ENCODE measurements around the gene RALGAPA2. TPM values are rescaled to one million over a fixed set of nuclear protein-coding genes. Genes with fewer than 3 reads are reported as not detected.
A peak's percentile ranks its signal among the peaks of the same experiment; 100 is the strongest.

Gene RALGAPA2
- total and polyA plus RNA-seq, 7 experiments from 2014 or later, result 6.7 to 45.4 (median 34.9) TPM

DNA sequence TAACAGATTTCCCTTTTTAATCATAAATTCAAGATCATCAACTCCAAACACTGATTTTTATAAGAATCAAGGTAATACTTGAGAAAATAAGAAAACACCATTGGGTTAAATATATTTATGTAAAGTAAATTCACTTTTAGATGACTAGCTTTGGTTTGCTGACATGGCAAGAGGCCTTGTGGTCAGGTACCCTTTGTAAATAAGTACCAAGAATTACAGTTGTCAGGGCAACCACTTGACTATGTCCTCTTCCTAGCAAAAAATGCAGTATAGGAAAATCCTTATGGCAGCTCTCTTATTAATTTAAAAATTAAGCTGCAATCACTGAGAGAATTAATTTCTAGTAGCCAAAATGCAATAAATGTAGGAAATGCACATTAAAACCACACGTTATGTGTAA is 190.7 kb downstream of the RALGAPA2 start:
- POLR2A ChIA-PET, result no interaction called here
- no peak overlapping the region for H3K4me3 ChIP-seq (ENCODE audit: low read length)

GRCh38 chr20:20520776-20521175 is 191.7 kb downstream of the RALGAPA2 start:
- H3K27me3 Mint-ChIP-seq, result no peaks in the 10 kb centered on the region
- H3K27me3 ChIP-seq (ENCODE audit: control insufficient read depth in 2 of 2, insufficient read depth in 2 of 2, low read length in 2 of 2), result no peaks in the 10 kb centered on the region
- H3K27ac Mint-ChIP-seq, result no peak overlapping the region
- peaks cover 0 to 49% (median 0%) of the 10 kb centered on the region in 3 experiments for H3K36me3 ChIP-seq (ENCODE audit: control insufficient read depth in 2 of 3, insufficient read depth in 3 of 3, low read length in 3 of 3)
- no peak overlapping the region for H3K4me3 Mint-ChIP-seq
- no peak for ATAC-seq
- H3K4me1 Mint-ChIP-seq, result peaks cover 0 to 5% (median 0%) of the 10 kb centered on the region in 7 donors
- peaks cover 29 to 77% (median 60%) of the 10 kb centered on the region in 5 donors for H3K36me3 Mint-ChIP-seq
- H3K4me3 ChIP-seq (ENCODE audit: low read length), result no peak overlapping the region
- no peaks in the 10 kb centered on the region for H3K9me3 Mint-ChIP-seq
- no peak for DNase-seq
- POLR2A ChIA-PET, result no interaction called here
- CTCF ChIA-PET, result no interaction called here
- H3K9me3 ChIP-seq (ENCODE audit: control insufficient read depth in 2 of 3, low read length in 3 of 3), result no peaks in the 10 kb centered on the region
- intact Hi-C loops (cut with micrococcal nuclease), result no loop called here
- no peaks in the 10 kb centered on the region for H3K4me1 ChIP-seq (ENCODE audit: control insufficient read depth in 2 of 2, insufficient read depth in 2 of 2, low read length in 2 of 2)
- H3K27ac ChIP-seq (ENCODE audit: low read depth, low read length), result no peak overlapping the region

More for the DNA sequence above, 190.7 kb downstream of the RALGAPA2 start:
- Mint-ChIP-seq H3K4me3 (no peak overlapping the region), H3K4me1 (peaks cover 0 to 5% (median 0%) of the 10 kb centered on the region in 7 donors), H3K27ac (no peak overlapping the region), H3K9me3 (no peaks in the 10 kb centered on the region), H3K36me3 (peaks cover 25 to 76% (median 53%) of the 10 kb centered on the region in 5 donors), H3K27me3 (no peaks in the 10 kb centered on the region)
- Histone ChIP-seq H3K9me3 (ENCODE audit: control insufficient read depth in 2 of 3, low read length in 3 of 3) (no peaks in the 10 kb centered on the region), H3K36me3 (ENCODE audit: control insufficient read depth in 2 of 3, insufficient read depth in 3 of 3, low read length in 3 of 3) (peaks cover 0 to 40% (median 0%) of the 10 kb centered on the region in 3 experiments), H3K27ac (ENCODE audit: low read depth, low read length) (no peak overlapping the region), H3K4me1 (ENCODE audit: control insufficient read depth in 2 of 2, insufficient read depth in 2 of 2, low read length in 2 of 2) (no peaks in the 10 kb centered on the region), H3K27me3 (ENCODE audit: control insufficient read depth in 2 of 2, insufficient read depth in 2 of 2, low read length in 2 of 2) (no peaks in the 10 kb centered on the region)
- DNase-seq, result no peak
- CTCF ChIA-PET, result no interaction called here
- ATAC-seq, result no peak
- intact Hi-C loops (cut with micrococcal nuclease), result no loop called here

GRCh38 chr20:20519269-20519668 is 193.2 kb downstream of the RALGAPA2 start:
- intact Hi-C loops (cut with micrococcal nuclease), result no loop called here
- peaks cover 36 to 83% (median 68%) of the 10 kb centered on the region in 5 donors for H3K36me3 Mint-ChIP-seq
- H3K27ac Mint-ChIP-seq, result no peak overlapping the region
- ATAC-seq (no peak), DNase-seq (no peak)
- peaks cover 0 to 7% (median 3%) of the 10 kb centered on the region in 11 donors for H3K9me3 Mint-ChIP-seq
- Histone ChIP-seq H3K4me1 (ENCODE audit: control insufficient read depth in 2 of 2, insufficient read depth in 2 of 2, low read length in 2 of 2) (no peaks in the 10 kb centered on the region), H3K36me3 (ENCODE audit: control insufficient read depth in 2 of 3, insufficient read depth in 3 of 3, low read length in 3 of 3) (peaks cover 0 to 57% (median 0%) of the 10 kb centered on the region in 3 experiments), H3K4me3 (ENCODE audit: low read length) (no peak overlapping the region), H3K9me3 (ENCODE audit: control insufficient read depth in 2 of 3, low read length in 3 of 3) (no peaks in the 10 kb centered on the region), H3K27me3 (ENCODE audit: control insufficient read depth in 2 of 2, insufficient read depth in 2 of 2, low read length in 2 of 2) (no peaks in the 10 kb centered on the region), H3K27ac (ENCODE audit: low read depth, low read length) (no peak overlapping the region)
- peak overlapping the region in 1 of 10 donors; percentile 12 for H3K4me3 Mint-ChIP-seq
- CTCF ChIA-PET, result no interaction called here
- POLR2A ChIA-PET, result interaction anchor here (0.6 kb wide), 1 partner anchor 15 kb away, joined by 4 read pairs; no protein-coding TSS in a partner anchor
- H3K27me3 Mint-ChIP-seq, result no peaks in the 10 kb centered on the region
- H3K4me1 Mint-ChIP-seq, result peaks cover 0 to 5% (median 0%) of the 10 kb centered on the region in 7 donors

DNA sequence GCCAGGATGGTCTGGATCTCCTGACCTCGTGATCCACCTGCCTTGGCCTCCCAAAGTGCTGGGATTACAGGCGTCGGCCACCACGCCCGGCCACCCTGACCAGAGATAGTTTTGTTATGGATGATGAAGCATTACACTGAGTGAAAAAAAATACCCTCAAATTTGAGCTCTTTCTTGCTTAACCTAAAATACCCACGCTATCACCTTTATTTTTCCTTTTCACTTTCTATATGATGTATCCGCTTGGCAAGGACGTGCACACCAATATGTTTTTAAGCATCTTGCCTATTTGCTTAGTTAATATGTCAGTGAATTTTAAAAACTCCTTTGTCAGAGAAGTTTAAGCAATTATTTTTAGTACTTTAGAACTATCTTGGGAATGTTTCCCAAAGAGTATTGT is 194.2 kb downstream of the RALGAPA2 start:
- H3K27me3 Mint-ChIP-seq, result no peaks in the 10 kb centered on the region
- intact Hi-C loops (cut with micrococcal nuclease), result no loop called here
- no peak overlapping the region for H3K27ac Mint-ChIP-seq
- peaks cover 0 to 7% (median 4%) of the 10 kb centered on the region in 11 donors for H3K9me3 Mint-ChIP-seq
- peaks cover 0 to 66% (median 0%) of the 10 kb centered on the region in 3 experiments for H3K36me3 ChIP-seq (ENCODE audit: control insufficient read depth in 2 of 3, insufficient read depth in 3 of 3, low read length in 3 of 3)
- H3K4me1 ChIP-seq (ENCODE audit: control insufficient read depth in 2 of 2, insufficient read depth in 2 of 2, low read length in 2 of 2), result no peaks in the 10 kb centered on the region
- CTCF ChIA-PET, result no interaction called here
- DNase-seq (no peak), ATAC-seq (no peak)
- H3K27me3 ChIP-seq (ENCODE audit: control insufficient read depth in 2 of 2, insufficient read depth in 2 of 2, low read length in 2 of 2), result no peaks in the 10 kb centered on the region
- H3K9me3 ChIP-seq (ENCODE audit: control insufficient read depth in 2 of 3, low read length in 3 of 3), result no peaks in the 10 kb centered on the region
- H3K27ac ChIP-seq (ENCODE audit: low read depth, low read length), result no peak overlapping the region
- H3K4me1 Mint-ChIP-seq, result peaks cover 0 to 5% (median 0%) of the 10 kb centered on the region in 7 donors
- POLR2A ChIA-PET, result no interaction called here
- no peak overlapping the region for H3K4me3 ChIP-seq (ENCODE audit: low read length)
- peaks cover 36 to 83% (median 73%) of the 10 kb centered on the region in 5 donors for H3K36me3 Mint-ChIP-seq
- no peak overlapping the region for H3K4me3 Mint-ChIP-seq

DNA sequence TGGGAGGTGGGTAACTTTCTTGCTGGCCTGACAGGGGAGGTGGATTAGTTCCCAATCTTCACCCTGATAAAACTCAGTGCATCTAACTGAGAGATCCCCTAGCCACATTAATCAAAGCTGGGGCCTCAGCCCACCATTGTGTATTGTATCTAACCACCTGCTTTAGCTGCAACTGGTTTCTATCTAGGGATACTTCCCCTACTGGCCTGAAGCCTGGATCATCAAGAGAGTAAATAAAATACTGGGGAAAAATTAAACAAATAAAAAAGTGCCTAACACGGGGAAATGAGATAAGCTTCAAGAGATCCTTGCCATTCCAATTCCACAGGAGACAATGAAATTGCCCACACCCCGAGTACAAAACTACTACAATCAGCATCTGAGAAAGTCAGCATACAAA is 195.1 kb downstream of the RALGAPA2 start:
- H3K27ac Mint-ChIP-seq, result no peak overlapping the region
- Histone ChIP-seq H3K27me3 (ENCODE audit: control insufficient read depth in 2 of 2, insufficient read depth in 2 of 2, low read length in 2 of 2) (no peaks in the 10 kb centered on the region), H3K9me3 (ENCODE audit: control insufficient read depth in 2 of 3, low read length in 3 of 3) (no peaks in the 10 kb centered on the region), H3K4me3 (ENCODE audit: low read length) (no peak overlapping the region), H3K4me1 (ENCODE audit: control insufficient read depth in 2 of 2, insufficient read depth in 2 of 2, low read length in 2 of 2) (no peaks in the 10 kb centered on the region), H3K27ac (ENCODE audit: low read depth, low read length) (no peak overlapping the region), H3K36me3 (ENCODE audit: control insufficient read depth in 2 of 3, insufficient read depth in 3 of 3, low read length in 3 of 3) (peaks cover 0 to 76% (median 6%) of the 10 kb centered on the region in 3 experiments)
- peaks cover 45 to 91% (median 82%) of the 10 kb centered on the region in 5 donors for H3K36me3 Mint-ChIP-seq
- DNase-seq, result no peak
- no peak for ATAC-seq
- no peak overlapping the region for H3K4me3 Mint-ChIP-seq
- H3K4me1 Mint-ChIP-seq, result peaks cover 0 to 5% (median 0%) of the 10 kb centered on the region in 7 donors
- ChIA-PET CTCF (no interaction called here), POLR2A (no interaction called here)
- H3K27me3 Mint-ChIP-seq, result no peaks in the 10 kb centered on the region
- peaks cover 0 to 7% (median 4%) of the 10 kb centered on the region in 11 donors for H3K9me3 Mint-ChIP-seq
- intact Hi-C loops (cut with micrococcal nuclease), result no loop called here

DNA sequence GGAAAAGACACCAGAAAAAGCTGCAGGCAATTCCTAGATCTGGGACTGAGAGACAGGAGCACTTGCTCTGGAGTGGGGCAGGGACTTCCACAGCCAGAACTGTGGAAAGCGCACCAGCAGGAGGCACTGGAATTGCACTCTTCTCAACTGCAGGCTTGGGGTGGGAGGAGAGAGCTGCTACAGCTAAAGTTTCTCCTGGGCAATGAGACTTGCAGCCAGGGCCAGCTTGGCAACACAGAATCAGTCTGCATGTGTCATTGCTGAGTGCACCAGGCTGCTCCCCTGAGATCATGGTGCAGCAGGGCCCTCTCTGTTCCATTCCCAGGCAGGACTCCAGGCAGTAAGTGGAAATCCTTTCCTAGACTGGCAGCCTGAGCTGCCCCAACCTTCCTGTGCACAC is 198.7 kb downstream of the RALGAPA2 start:
- H3K36me3 ChIP-seq (ENCODE audit: control insufficient read depth in 2 of 3, insufficient read depth in 3 of 3, low read length in 3 of 3), result peaks cover 0 to 78% (median 6%) of the 10 kb centered on the region in 3 experiments
- no peaks in the 10 kb centered on the region for H3K9me3 ChIP-seq (ENCODE audit: control insufficient read depth in 2 of 3, low read length in 3 of 3)
- H3K27ac ChIP-seq (ENCODE audit: low read depth, low read length), result no peak overlapping the region
- intact Hi-C loops (cut with micrococcal nuclease), result no loop called here
- H3K4me1 ChIP-seq (ENCODE audit: control insufficient read depth in 2 of 2, insufficient read depth in 2 of 2, low read length in 2 of 2), result no peaks in the 10 kb centered on the region
- no peaks in the 10 kb centered on the region for H3K27me3 ChIP-seq (ENCODE audit: control insufficient read depth in 2 of 2, insufficient read depth in 2 of 2, low read length in 2 of 2)
- Mint-ChIP-seq H3K4me3 (no peak overlapping the region), H3K4me1 (no peaks in the 10 kb centered on the region), H3K27ac (no peak overlapping the region), H3K36me3 (peaks cover 41 to 93% (median 79%) of the 10 kb centered on the region in 5 donors), H3K9me3 (peaks cover 0 to 7% (median 4%) of the 10 kb centered on the region in 11 donors), H3K27me3 (no peaks in the 10 kb centered on the region)
- ChIA-PET POLR2A (no interaction called here), CTCF (no interaction called here)
- DNase-seq (no peak), ATAC-seq (no peak)
- H3K4me3 ChIP-seq (ENCODE audit: low read length), result no peak overlapping the region

DNA sequence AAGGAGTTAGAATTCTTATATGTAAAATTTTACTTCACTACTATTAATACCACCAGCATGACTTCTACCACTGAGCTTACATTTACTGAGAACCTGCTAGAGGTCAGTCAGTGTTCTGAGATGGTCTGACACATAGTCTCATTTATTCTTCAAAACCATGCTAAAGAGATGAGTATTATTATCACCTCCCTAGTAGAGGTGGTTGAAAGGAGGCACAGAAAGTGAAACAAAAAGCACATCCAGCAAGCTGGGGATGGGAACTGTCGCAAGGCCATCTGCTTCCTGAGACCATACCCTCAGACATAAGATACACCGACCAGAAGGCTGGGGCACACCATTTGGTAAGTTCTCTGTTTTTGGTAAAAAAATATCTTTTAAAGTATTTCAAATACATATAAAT is 206.9 kb downstream of the RALGAPA2 start:
- H3K36me3 ChIP-seq (ENCODE audit: control insufficient read depth in 2 of 3, insufficient read depth in 3 of 3, low read length in 3 of 3), result peaks cover 7 to 47% (median 8%) of the 10 kb centered on the region in 3 experiments
- peaks cover 0 to 25% (median 0%) of the 10 kb centered on the region in 7 donors for H3K4me1 Mint-ChIP-seq
- CTCF ChIA-PET, result no interaction called here
- no peak overlapping the region for H3K27ac ChIP-seq (ENCODE audit: low read depth, low read length)
- no peak overlapping the region for H3K27ac Mint-ChIP-seq
- no peak overlapping the region for H3K4me3 Mint-ChIP-seq
- H3K9me3 ChIP-seq (ENCODE audit: control insufficient read depth in 2 of 3, low read length in 3 of 3), result no peaks in the 10 kb centered on the region
- H3K36me3 Mint-ChIP-seq, result peaks cover 18 to 66% (median 48%) of the 10 kb centered on the region in 5 donors
- intact Hi-C loops (cut with micrococcal nuclease), result no loop called here
- H3K9me3 Mint-ChIP-seq, result no peaks in the 10 kb centered on the region
- no peaks in the 10 kb centered on the region for H3K27me3 Mint-ChIP-seq
- H3K4me1 ChIP-seq (ENCODE audit: control insufficient read depth in 2 of 2, insufficient read depth in 2 of 2, low read length in 2 of 2), result no peaks in the 10 kb centered on the region
- no peak overlapping the region for H3K4me3 ChIP-seq (ENCODE audit: low read length)
- ATAC-seq, result no peak
- no peaks in the 10 kb centered on the region for H3K27me3 ChIP-seq (ENCODE audit: control insufficient read depth in 2 of 2, insufficient read depth in 2 of 2, low read length in 2 of 2)
- POLR2A ChIA-PET, result no interaction called here
- DNase-seq, result no peak

All from naive thymus-derived CD4-positive, alpha-beta T cell (primary cell).